PFSK-1 (cell line): ENCODE measurements around the gene MEX3A.

Experiments
- FOXP2 ChIP-seq: optimal IDR thresholded peaks from 2 replicates; pipeline ENCODE3; 2011; ENCODE audit warnings: borderline replicate concordance, control low read depth, inconsistent platforms; ENCODE audit not compliant: insufficient read depth; ENCODE audit errors: extremely low read length, extremely low read depth
- POLR2AphosphoS5 ChIP-seq: IDR thresholded peaks from 2 replicates; pipeline ENCODE4 v1.6.1; 2012; ENCODE audit warnings: low read depth, mild to moderate bottlenecking, control low read depth, low read length, moderate library complexity
- SIN3A ChIP-seq: IDR thresholded peaks from 2 replicates; pipeline ENCODE4 v1.6.1; 2012; ENCODE audit warnings: mild to moderate bottlenecking, low read length, moderate library complexity, borderline replicate concordance; ENCODE audit not compliant: insufficient read depth
- TAF1 ChIP-seq: IDR thresholded peaks from 2 replicates; pipeline ENCODE4 v1.6.1; 2012; ENCODE audit warnings: low read length, control low read depth, borderline replicate concordance; ENCODE audit not compliant: insufficient read depth
- TF ChIP-seq, protein P1 (sequence below), 2 experiments: IDR thresholded peaks; 2 replicates each; pipeline versions ENCODE4 v1.6.1 to v1.8.0; 2011 to 2012; ENCODE audit warnings: low read depth in 2 of 2, low read length in 2 of 2, control low read depth in 1 of 2, inconsistent platforms in 1 of 2, mild to moderate bottlenecking in 1 of 2, moderate library complexity in 1 of 2; ENCODE audit not compliant: insufficient read depth in 1 of 2

The MEX3A gene

DNA sequence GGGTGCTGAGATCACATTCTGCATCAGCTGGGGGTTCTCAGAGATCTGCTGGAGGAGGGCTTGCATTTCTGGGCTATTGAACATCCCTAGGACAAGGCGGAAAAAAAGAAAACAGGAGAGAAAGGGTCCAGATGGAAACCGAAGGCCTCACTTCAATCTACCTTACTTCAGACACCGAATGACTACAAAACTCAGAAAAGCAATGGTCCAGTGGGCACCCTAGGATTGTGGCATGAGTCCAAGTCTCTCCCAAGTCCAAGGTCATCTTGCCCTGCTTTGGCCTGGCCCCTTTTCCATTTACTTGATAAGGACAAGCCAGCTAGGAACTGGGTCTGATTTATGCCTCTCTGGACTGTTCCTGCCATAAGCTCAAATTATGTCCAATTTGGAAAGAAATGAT is 39.4 kb downstream of the MEX3A start:
- TF ChIP-seq FOXP2 (no peak), SIN3A (no peak), POLR2AphosphoS5 (no peak), TAF1 (no peak)
- TF ChIP-seq, protein P1, sequence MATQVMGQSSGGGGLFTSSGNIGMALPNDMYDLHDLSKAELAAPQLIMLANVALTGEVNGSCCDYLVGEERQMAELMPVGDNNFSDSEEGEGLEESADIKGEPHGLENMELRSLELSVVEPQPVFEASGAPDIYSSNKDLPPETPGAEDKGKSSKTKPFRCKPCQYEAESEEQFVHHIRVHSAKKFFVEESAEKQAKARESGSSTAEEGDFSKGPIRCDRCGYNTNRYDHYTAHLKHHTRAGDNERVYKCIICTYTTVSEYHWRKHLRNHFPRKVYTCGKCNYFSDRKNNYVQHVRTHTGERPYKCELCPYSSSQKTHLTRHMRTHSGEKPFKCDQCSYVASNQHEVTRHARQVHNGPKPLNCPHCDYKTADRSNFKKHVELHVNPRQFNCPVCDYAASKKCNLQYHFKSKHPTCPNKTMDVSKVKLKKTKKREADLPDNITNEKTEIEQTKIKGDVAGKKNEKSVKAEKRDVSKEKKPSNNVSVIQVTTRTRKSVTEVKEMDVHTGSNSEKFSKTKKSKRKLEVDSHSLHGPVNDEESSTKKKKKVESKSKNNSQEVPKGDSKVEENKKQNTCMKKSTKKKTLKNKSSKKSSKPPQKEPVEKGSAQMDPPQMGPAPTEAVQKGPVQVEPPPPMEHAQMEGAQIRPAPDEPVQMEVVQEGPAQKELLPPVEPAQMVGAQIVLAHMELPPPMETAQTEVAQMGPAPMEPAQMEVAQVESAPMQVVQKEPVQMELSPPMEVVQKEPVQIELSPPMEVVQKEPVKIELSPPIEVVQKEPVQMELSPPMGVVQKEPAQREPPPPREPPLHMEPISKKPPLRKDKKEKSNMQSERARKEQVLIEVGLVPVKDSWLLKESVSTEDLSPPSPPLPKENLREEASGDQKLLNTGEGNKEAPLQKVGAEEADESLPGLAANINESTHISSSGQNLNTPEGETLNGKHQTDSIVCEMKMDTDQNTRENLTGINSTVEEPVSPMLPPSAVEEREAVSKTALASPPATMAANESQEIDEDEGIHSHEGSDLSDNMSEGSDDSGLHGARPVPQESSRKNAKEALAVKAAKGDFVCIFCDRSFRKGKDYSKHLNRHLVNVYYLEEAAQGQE (IDR thresholded peaks at IDR 0.05; ENCODE audit: insufficient read depth in 1 of 2, low read depth in 2 of 2, low read length in 2 of 2): no peak

DNA sequence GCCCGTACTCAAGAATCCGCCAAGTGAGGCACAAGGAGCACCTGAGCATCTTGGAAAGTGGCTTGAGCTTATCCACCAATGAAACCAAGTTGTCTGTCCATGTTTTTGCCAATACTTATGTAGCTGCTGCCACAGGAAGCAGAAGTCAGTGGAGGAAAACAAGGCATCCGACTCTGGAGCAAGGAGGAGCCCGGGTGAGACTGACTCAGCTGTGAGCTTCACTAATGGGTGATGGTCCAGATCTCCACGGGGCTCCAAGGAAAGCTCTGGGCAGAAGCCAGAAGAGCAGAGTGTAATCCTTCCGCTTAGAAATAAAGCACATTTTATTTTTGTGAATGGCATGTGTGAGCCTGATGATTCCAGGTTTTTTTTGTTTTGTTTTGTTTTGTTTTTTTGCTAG is 49.3 kb downstream of the MEX3A start:
- TF ChIP-seq SIN3A (0 out of 2 replicates have a peak, but pooled peaks have one; percentile 29), TAF1 (no peak)

DNA sequence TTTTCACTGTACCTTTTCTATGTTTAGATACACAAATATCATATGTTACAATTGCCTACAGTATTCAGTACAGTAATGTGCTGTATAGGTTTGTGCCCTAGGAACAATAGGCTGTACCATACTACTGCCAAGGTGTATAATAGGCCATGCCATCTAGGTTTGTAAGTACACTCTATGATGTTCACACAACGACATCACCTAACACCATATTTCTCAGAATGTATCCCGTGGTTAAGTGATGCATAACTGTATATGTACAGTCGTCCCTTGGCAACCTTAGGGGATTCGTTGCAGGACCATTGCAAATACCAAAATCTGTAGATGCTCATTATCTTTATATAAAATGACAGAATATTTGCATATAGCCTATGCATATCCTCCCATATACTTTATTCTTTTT is 55.7 kb downstream of the MEX3A start:
- TF ChIP-seq FOXP2: no peak
- TF ChIP-seq SIN3A: no peak
- no peak for TF ChIP-seq POLR2AphosphoS5
- TF ChIP-seq, protein P1 (IDR thresholded peaks at IDR 0.05; ENCODE audit: insufficient read depth in 1 of 2, low read depth in 2 of 2, low read length in 2 of 2): no peak
- TF ChIP-seq TAF1: no peak

DNA sequence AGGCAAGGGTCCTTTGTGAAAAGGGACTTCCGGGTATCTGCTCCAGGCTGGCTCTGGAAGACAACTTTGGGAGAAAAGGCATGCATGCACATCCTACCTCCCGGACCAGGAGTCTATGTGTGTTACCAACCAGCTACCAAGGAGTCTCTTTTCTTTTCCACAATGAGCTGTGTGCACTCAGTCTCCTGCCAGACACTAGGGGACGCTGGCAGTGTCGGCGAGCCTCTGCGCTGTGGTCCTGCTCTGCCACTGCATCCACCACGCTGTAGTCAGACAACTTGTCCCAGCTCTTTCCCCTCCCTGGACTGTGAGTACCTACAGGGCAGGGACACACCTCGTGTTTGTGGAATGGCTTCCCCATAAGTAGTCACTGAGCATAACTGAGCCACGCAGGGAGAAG is 56.4 kb downstream of the MEX3A start:
- TF ChIP-seq FOXP2 (peak; percentile 41), SIN3A (no peak), TAF1 (no peak), POLR2AphosphoS5 (no peak)

DNA sequence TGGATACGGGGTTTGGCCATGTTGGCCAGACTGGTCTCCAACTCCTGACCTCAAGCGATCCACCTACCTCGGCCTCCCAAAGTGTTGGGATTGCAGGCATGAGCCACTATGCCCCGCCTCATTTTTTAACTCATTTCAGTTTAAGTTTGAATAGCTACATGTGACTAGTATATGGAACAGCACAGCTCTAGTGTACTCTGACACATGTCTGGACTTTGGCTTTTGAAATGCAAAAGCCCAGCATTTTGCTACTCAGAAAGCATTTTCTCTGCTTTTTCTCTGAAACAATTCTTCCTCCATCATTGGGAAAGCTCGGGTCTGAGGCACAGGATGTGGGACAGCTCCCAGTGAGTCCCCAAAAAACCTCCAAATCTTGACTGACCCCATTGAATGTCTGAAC is 57.5 kb downstream of the MEX3A start:
- TF ChIP-seq FOXP2 (no peak), SIN3A (no peak), POLR2AphosphoS5 (no peak), TAF1 (no peak)
- TF ChIP-seq, protein P1 (IDR thresholded peaks at IDR 0.05; ENCODE audit: insufficient read depth in 1 of 2, low read depth in 2 of 2, low read length in 2 of 2): no peak
